ENCODE results near the gene OLR1.
"Not testable (repeated sequence)": the region's sequence is repeated elsewhere in the genome, so short reads cannot be mapped to it uniquely, and the experiment has no call there.

The OLR1 gene

DNA sequence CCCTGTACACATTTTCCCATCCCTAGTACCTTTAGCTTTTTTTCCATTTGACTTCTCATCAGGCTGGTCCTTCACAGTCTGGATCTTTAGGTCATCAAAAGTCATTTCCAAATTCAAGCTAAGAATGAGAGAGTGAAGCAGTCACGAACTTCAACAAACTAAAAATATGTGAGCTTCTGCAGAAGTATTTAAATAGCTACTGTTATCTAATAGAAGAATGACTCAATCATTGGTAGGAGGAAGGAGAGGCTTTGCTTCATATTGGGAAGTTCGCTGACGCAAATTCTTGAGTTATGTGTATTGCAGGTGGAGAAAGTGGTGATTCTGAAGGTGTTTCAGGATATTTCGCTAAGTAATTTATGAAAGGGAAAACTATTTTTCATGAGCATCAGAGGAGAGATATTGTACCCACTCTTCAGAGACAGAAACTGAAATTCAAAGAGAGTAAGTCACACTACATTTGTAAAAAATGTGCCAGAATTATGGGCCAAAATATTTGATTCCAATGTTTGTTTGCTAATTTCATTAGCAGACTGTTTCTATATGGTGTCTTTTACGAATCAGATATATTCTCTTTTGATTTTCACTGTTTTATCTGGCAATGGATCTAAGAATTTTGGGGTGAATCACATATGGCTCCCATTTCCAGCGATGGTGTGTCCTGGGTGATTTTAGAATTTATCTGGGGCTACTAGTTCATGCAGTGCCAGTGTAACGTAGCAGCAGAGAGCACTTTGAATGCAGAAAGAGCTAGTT lies at the start of gene OLR1:
OLR1 (minus strand) TSS at position 160 of the 756 bp plus-strand sequence; CDS start at position 105, 55 bp downstream.
- no peak for DNase-seq

DNA sequence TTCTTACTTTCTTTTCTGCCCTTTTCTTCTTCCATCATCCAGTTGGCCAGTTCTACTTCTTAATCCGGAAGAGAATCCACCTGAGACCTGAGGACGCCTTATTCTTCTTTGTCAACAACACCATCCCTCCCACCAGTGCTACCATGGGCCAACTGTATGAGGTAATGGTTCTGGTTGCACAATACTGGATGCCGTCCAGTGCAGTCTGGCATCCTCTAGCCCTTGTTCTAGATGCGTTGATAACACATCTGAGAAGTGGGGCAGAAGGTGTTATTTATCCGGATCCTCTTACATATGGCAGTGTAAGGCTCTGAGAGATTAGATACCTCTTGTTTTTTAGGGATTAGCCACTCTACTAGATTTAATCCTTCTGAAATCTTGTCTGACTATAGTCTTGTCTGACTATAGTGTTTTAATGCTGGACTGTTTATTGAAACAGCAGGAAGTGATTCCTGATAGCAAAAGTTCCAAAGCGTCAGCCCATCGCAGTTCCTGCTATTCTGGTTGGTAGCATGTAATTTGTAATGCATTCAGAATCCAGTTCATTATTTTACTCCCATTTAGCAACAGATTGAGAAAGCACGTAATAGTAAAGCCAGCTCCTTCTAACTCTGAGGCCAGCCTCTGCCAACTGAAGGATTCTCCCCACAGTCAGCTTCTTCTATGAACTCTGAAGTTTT lies 48.6 kb upstream of the OLR1 start:
- DNase-seq, result no peak

DNA sequence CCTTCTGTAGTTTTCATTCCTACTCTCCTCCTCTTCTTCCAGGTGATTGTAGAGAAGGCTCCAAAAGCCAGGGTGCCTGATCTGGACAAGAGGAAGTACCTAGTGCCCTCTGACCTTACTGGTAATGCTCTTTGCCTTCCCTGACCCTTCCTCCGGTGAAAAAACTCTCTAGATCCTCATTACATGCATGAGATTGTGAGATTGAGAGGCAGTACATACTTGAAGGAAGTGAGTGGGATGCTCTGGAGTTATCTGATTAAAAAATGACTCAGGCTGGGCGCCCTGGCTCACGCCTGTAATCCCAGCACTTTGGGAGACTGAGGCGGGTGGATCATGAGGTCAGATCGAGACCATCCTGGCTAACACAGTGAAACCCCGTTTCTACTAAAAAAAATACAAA lies 46.1 kb upstream of the OLR1 start:
- no peak for DNase-seq

DNA sequence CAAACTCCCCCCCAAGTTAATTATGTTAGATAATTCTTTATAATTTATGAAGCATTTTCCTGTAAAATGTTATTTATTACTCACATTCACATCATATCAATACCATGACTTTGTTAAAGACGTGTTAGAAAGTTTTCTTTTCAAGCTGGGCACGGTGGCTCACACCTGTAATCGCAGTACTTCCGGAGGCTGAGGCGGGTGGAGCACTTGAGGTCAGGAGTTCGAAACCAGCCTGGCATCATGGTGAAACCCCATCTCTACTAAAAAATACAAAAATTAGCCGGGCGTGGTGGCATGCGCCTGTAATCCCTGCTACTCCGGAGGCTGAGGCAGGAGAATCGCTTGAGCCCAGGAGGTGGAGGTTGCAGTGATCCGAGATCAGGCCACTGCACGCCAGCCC lies 44.0 kb upstream of the OLR1 start:
- DNase-seq, result not testable (repeated sequence)

DNA sequence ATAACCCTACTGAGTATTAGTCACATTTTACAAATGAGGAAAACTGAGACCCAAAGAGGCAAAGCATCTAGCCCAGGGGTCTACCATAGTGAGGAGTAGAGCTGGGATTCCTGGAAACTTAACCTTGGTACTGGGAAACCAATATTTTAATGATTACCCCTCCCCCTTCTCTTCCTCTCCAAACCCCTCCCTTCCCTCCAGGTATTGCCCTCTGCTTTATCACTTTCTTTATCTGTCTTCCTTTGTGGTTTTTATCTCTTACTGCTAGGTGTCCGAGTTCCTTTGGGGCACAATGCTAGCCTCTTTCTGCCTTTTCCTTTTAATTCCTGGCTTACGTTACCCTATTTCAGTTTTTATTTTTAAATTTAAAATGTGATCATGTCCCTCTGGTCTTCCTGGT lies 43.5 kb upstream of the OLR1 start:
- no peak for DNase-seq

DNA sequence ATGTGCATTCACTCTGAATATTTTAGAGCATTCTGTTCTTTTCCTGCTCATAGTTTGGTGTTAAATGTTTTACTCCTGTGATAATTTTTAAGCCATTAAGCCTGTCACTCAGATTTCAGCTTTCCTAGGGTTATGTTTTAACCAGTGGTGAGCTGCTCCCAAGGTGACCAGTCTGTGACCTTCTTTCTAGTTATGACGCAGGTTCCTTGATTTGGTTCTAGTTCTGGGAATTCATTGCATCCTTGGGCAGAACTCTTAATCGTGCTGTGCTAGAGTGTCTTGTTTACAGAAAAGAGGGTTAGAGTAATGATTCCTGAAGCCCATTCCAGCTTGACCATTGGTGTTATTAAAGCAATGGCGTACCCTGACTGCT lies 42.9 kb upstream of the OLR1 start:
- no peak for DNase-seq

DNA sequence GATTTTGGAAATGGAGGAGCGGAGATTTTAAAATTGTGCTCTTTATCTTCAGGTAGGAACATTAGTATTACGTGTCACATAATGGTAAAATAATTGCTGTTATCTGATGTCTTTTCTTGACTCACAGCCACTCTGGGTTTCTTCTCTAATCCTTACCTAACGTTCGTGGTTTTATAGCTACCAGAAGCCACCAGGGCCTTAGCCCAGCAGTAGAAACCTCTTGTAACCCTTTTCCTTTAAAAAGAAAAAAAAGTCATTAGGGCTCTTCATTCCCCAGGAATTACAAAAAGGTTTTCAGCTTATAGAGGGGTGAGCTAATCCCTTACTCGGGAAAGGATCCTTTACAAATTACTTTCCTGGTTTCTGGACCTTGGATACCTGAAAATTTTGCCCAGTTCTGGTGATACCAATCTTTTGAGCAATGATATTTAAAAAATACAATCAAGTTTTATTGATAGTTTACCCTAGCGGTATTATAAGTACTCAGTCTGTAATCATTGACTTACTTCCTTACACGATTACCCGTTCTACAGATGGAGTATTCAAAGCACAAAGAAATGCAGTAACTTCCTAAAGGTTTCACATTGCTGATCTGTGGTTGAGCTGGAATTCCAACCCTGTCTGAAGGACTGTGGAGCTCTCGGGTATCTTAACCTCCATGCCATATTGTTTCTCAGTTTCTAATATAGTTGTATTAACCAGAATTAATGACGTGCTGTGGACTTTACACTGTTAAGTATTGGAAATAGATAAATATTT lies 42.4 kb upstream of the OLR1 start:
- no peak for DNase-seq

DNA sequence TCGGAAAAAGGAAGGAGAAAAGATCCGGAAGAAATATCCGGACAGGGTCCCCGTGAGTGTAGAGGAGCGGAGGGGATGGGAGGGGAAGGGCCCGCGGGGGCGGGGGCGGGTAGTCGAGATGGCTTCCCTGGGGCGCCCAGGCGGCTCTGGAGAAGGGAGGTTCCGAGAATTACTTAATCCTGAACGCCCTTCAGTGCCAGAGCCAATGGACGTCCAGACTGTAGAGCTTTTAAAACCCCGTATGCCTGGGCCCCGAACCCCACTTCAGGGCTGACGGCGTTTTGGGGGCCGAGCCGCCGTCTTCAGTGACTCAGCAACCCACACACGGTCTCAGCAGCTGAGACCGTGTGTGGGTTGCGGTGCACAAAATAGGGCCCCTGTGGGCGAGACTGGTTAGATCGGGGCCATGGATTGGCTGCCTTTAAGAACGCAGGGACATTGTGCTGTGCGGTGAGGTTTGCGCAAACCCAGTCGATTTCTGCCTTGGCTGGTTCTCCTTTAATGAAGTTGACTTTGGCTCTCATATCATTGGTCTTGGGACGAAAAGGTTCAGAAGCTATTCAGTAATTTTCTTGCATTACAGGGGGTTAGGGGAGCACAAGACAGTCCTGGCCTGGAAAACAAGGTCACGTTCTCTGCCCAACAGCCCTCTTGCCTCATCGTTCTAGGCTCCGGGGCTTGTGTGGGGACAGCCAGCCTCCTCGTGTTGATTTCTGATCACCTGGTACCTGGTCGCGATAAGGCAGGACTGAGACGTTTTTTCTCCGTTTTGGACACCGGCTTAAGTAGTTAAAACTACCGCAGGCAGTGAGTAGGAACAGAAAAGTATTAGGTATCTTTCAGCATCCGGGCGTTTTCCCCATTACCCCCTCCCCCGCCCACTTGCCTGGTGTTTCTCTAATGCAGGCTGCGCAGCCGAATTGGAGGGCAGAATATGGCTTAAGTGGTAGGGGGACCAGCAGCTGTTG lies 41.5 kb upstream of the OLR1 start:
- no peak for DNase-seq

DNA sequence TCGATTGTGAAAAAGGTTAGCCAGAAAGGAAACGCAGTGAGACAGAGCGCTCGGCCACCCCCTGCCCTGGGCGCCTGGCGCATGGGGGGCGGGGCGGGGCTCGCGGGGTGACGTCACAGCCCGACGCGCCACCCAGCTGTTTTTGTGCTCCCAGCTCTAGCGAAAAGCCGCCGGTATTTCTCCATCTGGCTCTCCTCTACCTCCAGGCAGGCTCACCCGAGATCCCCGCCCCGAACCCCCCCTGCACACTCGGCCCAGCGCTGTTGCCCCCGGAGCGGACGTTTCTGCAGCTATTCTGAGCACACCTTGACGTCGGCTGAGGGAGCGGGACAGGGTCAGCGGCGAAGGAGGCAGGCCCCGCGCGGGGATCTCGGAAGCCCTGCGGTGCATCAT lies 40.8 kb upstream of the OLR1 start, which contains the start of gene GABARAPL1:
GABARAPL1 (plus strand) TSS at position 139 of the 393 bp plus-strand sequence; CDS start at position 392, 253 bp downstream.
- peak; percentile 76 for DNase-seq

DNA sequence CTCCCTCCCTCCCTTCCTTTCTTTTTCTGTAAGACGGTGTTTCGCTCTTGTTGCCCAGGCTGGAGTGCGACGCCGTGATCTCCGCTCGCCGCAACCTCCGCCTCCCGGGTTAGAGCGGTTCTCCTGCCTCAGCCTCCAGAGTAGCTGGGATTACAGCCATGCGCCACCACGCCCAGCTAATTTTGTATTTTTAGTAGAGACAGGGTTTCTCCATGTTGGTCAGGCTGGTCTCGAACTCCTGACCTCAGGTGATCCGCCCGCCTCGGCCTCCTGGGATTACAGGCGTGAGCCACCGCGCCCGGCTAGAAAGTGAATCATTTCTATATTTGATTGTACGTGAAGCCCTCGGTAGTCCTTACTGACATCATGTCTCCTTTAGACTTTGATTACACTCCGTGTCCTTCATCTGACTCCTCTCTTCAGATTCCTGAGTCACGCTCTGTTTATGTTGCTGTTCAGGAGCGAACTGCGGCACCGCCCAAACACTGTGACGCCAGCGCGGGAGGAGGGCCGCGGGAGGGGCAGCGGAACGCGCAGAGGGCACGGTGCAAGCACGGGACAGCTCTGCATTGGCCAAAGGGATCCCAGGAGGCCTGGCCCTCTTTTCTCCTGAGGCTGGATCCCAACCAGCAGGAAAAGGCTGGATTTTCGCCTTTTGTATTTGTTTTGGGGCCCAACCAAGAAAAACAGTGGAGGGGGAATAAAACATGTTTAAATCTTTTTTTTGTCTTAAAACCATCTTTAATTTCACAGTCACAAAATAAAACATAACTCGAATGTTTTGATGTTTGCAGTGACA lies 40.2 kb upstream of the OLR1 start:
- peak; percentile 97 for DNase-seq

DNA sequence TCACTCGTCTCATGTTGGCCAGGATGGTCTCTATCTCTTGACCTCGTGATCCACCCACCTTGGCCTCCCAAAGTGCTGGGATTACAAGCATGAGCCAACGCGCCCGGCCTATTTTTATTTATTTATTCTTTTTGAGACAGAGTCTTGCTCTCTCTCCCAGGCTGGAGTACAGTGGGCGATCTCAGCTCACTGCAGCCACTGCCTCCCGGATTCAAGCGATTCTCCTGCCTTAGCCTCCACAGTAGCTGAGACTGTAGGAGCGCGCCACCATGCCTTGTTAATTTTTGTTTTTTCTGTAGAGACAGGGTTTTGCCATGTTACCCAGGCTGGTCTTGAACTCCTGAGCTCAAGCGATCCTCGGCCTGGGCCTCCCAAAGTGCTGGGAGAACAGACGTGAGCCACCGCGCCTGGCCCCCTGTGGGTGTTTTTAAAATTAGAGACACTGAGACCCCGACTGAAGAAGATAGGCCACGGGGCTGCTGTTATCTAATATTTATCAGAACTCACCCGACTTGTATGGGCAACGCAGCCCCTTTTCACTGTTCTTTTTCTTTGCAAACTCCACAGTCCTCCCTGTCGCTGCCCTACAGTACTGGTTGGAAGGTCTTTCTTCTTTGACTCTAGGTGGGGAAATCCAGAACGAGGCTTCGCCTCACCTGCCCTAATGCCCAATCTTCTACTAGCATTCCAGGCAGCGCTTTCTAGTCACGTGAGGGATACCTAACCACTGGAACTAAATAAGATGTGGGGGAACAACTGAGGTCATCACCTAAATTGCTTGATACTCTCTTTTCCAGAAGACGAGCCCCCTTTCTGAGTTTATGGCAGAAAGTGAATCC lies 39.4 kb upstream of the OLR1 start:
- no peak for DNase-seq

DNA sequence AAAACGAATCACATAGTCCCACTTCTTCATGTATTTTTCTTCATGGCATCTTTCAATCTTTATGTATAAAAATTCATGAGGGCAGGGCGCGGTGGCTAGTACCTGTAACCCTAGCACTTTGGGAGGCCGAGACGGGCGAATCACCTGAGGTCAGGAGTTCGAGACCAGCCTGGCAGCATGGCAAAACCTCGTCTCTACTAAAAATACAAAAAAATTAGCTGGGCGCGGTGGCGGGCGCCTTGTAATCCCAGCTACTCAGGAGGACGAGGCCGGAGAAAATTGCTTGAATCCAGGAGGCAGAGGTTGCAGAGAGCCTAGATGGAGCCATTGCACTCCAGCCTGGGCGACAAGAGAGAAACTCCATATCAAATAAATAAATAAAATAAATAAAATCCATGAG lies 38.3 kb upstream of the OLR1 start:
- DNase-seq, result no peak

DNA sequence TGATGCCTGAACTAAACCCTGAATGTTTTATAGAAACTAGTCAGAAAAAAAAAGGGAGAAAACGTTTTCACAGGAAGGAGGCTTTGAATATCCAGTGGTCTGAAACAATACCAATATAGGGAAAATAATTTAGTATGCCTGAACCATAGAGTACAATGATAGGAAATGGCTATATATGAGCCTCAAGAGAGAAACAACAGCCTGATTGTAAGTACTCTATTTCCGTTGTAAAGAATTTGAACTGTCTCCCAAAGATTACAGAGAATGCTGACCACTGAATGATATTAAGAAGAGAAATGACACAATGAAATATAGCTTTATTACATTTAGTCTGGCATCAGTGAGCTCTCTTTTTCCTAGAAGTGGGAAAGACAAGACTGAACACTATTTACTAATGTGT lies 35.2 kb upstream of the OLR1 start:
- no peak for DNase-seq

DNA sequence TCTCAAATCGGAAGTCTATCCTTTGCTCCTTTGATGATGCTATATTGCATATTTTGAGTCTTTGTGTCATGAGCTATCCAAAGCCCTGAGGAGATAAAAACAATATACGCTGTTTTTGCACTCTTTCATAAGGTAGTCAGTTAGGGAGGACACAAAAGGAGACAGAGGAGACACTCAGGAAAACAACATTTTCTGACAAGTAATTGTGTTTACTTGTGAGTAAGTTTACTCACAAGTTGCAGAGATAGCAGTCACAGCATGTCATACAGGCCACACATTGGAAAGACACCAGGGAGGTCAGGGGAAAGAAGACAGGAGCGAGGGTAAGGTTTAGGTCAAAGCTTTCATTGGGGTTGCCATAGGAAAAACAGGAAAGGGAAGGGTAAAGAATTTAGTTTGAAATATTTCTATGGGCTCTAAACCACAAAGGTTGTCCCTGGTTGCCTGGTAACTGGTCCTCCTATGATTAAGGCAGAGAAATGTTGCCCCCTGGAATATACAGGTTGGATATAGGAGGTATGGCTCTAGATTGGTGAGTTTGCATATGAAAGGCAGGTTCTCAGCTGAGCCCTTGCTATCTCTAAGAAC lies 33.4 kb upstream of the OLR1 start:
- no peak for DNase-seq

DNA sequence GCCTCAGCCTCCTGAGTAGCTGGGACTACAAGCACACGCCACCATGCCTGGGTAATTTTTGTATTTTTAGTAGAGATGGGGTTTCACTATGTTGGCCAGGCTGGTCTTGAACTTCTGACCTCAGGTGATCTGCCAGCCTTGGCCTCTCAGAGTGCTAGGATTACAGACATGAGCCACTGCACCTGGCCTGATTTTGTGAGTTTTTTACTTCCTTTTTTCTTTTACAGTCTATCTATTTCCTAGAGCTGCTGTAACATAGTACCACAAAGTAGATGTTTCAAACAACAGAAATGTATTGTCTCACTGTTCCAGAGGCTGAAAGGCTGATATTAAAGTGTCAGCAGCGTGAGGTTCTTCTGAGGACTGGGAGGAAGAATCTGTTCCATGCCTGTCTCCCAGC lies 32.6 kb upstream of the OLR1 start:
- DNase-seq, result not testable (repeated sequence)

DNA sequence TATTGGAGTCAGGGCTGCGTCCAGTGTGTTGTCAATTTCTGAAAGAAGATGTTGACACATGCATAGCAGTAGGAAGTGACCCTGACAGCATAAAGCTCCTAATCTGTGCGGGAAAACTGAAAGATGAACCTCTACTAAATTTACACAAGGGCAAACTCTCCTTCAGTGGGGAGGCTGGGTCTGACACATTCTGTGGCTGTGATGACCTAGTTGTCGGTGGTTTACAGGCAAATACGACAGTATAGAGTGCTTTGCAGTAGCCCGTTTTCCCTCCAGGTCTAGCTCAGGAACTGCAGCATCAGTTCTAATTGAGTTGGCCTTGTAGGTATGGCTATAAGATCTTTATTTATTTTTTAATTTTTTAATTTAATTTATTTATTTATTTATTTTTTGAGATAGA lies 25.9 kb upstream of the OLR1 start:
- no peak for DNase-seq

DNA sequence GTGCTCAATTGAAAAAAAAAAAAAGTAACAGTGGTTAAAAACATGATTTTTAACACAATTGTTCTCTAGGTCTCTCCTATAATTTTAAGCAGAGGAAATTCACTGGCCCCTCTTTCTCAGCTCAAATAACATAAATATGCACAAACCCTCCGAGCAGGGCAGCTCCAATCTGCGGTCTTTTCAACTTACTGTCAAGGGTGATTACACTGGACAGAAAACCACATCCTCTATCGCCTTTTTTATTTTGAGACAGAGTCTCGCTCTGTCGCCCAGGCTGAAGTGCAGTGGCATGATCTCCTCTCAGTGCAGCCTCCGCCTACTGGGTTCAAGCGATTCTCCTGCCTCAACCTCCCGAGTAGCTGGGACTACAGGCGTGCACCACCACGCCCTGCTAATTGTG lies 24.3 kb upstream of the OLR1 start:
- DNase-seq, result no peak

DNA sequence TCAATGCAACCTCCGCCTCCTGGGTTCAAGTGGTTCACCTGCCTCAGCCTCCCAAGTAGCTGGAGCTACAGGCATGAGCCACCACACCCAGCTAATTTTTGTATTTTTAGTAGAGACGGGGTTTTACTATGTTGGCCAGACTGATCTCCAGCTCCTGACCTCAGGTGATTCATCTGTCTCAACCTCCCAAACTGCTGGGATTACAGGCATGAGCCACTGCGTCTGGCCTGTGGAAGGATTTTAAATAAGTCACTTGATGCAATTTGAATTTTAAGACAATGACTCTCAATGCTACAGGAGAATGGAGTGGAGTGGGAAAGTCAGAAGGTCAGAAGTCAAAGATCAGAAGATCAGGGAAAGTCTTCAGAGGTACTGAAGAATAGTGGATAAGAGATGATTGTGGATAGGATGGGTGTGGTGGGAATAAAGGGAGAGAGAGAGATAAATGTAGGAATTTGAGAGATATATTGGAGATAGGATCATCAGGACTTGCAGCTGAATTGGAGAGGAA lies 22.3 kb upstream of the OLR1 start:
- DNase-seq, result no peak

DNA sequence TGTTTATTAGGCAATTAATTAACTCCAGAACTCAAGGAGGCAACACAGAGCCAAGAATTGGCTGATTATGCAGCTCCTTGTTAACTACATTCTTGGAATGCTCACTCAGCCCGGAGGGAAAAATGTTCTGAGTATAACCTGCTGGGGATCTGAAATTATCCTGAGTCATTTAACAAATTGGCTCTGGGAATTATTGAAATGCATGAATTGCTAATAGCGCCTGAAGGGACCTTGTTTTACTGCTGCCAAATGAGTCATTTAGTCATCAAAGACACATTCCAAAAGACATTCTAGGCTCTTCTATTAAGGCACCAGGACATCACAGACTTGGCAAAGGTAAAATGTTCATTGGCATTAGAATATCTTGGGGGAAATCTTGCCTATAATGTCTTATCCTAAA lies 19.9 kb upstream of the OLR1 start:
- no peak for DNase-seq

Data from DMS153 (cell line).